Bronchial epithelial cell (primary cell): ENCODE results near the gene TMEM59. TPM values are rescaled to one million over a fixed set of nuclear protein-coding genes. Genes with fewer than 3 reads are reported as not detected.
"Not testable (repeated sequence)": the region's sequence is repeated elsewhere in the genome, so short reads cannot be mapped to it uniquely, and the experiment has no call there.

Source experiments
- DNase-seq: peaks from one replicate; pipeline ENCODE4 v3.0.0-alpha.2; 2010; ENCODE audit warnings: low read depth
- FAIRE-seq: peaks from 2 replicates; lab custom pipeline; 2011; peaks lifted over from hg19 to GRCh38; lab: Jason Lieb, UNC
- H3K27me3 ChIP-seq: 2 replicates; pipeline ENCODE4 v1.5.1; 2011; ENCODE audit warnings: low read length; ENCODE audit not compliant: control insufficient read depth, insufficient read depth
- H3K36me3 ChIP-seq: 2 replicates; pipeline ENCODE4 v1.5.1; 2011; ENCODE audit warnings: low read length; ENCODE audit not compliant: control insufficient read depth, insufficient read depth
- H3K4me3 ChIP-seq: 2 replicates; pipeline ENCODE4 v1.5.1; 2011; ENCODE audit warnings: mild to moderate bottlenecking, low read depth, low read length, control low read depth
- CTCF ChIP-seq: IDR thresholded peaks from 2 replicates; pipeline ENCODE4 v1.5.1; 2011; ENCODE audit warnings: mild to moderate bottlenecking, moderate library complexity, low read length, control low read depth, inconsistent platforms; ENCODE audit not compliant: insufficient read depth, severe bottlenecking
- total RNA-seq: library from RNA; depleted of rRNA; stranded (reverse); fragments of >200 nt; gene quantifications from 2 replicates; pipeline ENCODE4 v1.2.1, GENCODE V29; 2014

Gene TMEM59
- total RNA-seq, 1 donor from 2014 or later, result 191 TPM

- DNase-seq (no peak), FAIRE-seq (no peak)
- Histone ChIP-seq H3K4me3 (no peak overlapping the region), H3K27me3 (no peaks in the 10 kb centered on the region), H3K36me3 (no peaks in the 10 kb centered on the region)
- no peak for TF ChIP-seq CTCF
These were observed 16.8 kb upstream of the TMEM59 start for GRCh38 chr1:54069791-54070170.

GRCh38 chr1:54064299-54064698, 11.3 kb upstream of the TMEM59 start:
- no peak for TF ChIP-seq CTCF
- H3K27me3 ChIP-seq, result no peaks in the 10 kb centered on the region
- peak; percentile 13 for DNase-seq
- H3K36me3 ChIP-seq, result no peaks in the 10 kb centered on the region
- FAIRE-seq, result no peak
- H3K4me3 ChIP-seq, result no peak overlapping the region

GRCh38 chr1:54054438-54054749, 1.4 kb upstream of the TMEM59 start:
- peaks cover 1% of the 10 kb centered on the region for H3K36me3 ChIP-seq
- FAIRE-seq (no peak), DNase-seq (no peak)
- peak overlapping the region; percentile 89 for H3K4me3 ChIP-seq
- TF ChIP-seq CTCF, result no peak
- no peaks in the 10 kb centered on the region for H3K27me3 ChIP-seq

GRCh38 chr1:54053745-54054437, 887 bp upstream of the TMEM59 start:
- no peaks in the 10 kb centered on the region for H3K27me3 ChIP-seq
- FAIRE-seq, result no peak
- DNase-seq, result peak; percentile 20

GRCh38 chr1:54052431-54052933, 522 bp downstream of the TMEM59 start:
- DNase-seq, result peak; percentile 45
- H3K4me3 ChIP-seq, result peak overlapping the region; percentile 89
- FAIRE-seq, result no peak
- no peaks in the 10 kb centered on the region for H3K36me3 ChIP-seq
- no peaks in the 10 kb centered on the region for H3K27me3 ChIP-seq
- no peak for TF ChIP-seq CTCF

More at GRCh38 chr1:54053745-54054437, 887 bp upstream of the TMEM59 start:
- H3K4me3 ChIP-seq, result peak overlapping the region; percentile 89
- peaks cover 1% of the 10 kb centered on the region for H3K36me3 ChIP-seq
- no peak for TF ChIP-seq CTCF

GRCh38 chr1:54051933-54052430, 1.0 kb downstream of the TMEM59 start:
- FAIRE-seq (no peak), DNase-seq (peak; percentile 18)
- no peak for TF ChIP-seq CTCF
- Histone ChIP-seq H3K36me3 (no peaks in the 10 kb centered on the region), H3K27me3 (no peaks in the 10 kb centered on the region), H3K4me3 (peak overlapping the region; percentile 89)

GRCh38 chr1:54050435-54050834, 2.6 kb downstream of the TMEM59 start:
- not testable (repeated sequence) for H3K27me3 ChIP-seq, DNase-seq, H3K36me3 ChIP-seq, FAIRE-seq, H3K4me3 ChIP-seq
